Neural cell (in vitro differentiated cells): ENCODE data around the gene AGPAT2.

ENCODE experiments used
- EP300 ChIP-seq: fragments of 450-650 bp; conservative IDR thresholded peaks from 2 replicates; pipeline ENCODE4 v1.6.1; 2014; ENCODE audit warnings: antibody characterized with exemption, mild to moderate bottlenecking, moderate library complexity; ENCODE audit not compliant: poor library complexity, severe bottlenecking
- EZH2 ChIP-seq: fragments of 200-600, 300-800 bp; shearing (Covaris generic), sonication (generic); IDR thresholded peaks from 2 replicates; pipeline ENCODE4 v1.6.1; 2014; ENCODE audit warnings: antibody characterized with exemption, low read length, borderline replicate concordance, mild to moderate bottlenecking; ENCODE audit not compliant: insufficient read depth, poor library complexity, severe bottlenecking
- MXI1 ChIP-seq: fragments of 450-650 bp; conservative IDR thresholded peaks from 2 replicates; pipeline ENCODE4 v1.6.1; 2014; ENCODE audit warnings: antibody characterized with exemption, mild to moderate bottlenecking; ENCODE audit not compliant: poor library complexity, severe bottlenecking
- POLR2AphosphoS5 ChIP-seq: IDR thresholded peaks from 2 replicates; pipeline ENCODE4 v1.6.1; 2012
- TF ChIP-seq, protein P1 (sequence below): fragments of 450-650 bp; IDR thresholded peaks from 2 replicates; pipeline ENCODE4 v1.5.1; 2014; ENCODE audit warnings: antibody characterized with exemption, mild to moderate bottlenecking, moderate library complexity; ENCODE audit not compliant: poor library complexity, severe bottlenecking
- TF ChIP-seq, protein P2 (sequence below): IDR thresholded peaks from 2 replicates; pipeline ENCODE4 v1.6.1; 2012; ENCODE audit warnings: borderline replicate concordance

DNA sequence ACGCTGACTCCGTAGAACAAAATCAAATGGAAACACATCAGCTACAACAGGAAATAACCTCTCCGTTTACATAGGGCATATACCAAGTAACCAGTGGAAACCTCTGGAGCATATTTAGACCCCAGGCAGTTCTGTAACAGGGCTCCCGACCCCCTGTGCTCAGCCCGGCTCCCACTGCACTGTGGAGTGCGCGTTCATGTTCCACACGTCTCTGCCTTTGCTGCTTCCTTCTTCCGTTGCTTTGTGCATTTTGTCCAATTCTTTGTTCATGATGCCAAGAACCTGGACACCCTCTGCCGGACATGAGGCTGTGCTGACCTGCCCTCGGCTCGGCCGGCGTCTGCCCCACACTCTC, 5.9 kb upstream of the AGPAT2 start:
- no peak for TF ChIP-seq POLR2AphosphoS5
- TF ChIP-seq, protein P1, sequence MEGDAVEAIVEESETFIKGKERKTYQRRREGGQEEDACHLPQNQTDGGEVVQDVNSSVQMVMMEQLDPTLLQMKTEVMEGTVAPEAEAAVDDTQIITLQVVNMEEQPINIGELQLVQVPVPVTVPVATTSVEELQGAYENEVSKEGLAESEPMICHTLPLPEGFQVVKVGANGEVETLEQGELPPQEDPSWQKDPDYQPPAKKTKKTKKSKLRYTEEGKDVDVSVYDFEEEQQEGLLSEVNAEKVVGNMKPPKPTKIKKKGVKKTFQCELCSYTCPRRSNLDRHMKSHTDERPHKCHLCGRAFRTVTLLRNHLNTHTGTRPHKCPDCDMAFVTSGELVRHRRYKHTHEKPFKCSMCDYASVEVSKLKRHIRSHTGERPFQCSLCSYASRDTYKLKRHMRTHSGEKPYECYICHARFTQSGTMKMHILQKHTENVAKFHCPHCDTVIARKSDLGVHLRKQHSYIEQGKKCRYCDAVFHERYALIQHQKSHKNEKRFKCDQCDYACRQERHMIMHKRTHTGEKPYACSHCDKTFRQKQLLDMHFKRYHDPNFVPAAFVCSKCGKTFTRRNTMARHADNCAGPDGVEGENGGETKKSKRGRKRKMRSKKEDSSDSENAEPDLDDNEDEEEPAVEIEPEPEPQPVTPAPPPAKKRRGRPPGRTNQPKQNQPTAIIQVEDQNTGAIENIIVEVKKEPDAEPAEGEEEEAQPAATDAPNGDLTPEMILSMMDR, result no peak
- TF ChIP-seq, protein P2, sequence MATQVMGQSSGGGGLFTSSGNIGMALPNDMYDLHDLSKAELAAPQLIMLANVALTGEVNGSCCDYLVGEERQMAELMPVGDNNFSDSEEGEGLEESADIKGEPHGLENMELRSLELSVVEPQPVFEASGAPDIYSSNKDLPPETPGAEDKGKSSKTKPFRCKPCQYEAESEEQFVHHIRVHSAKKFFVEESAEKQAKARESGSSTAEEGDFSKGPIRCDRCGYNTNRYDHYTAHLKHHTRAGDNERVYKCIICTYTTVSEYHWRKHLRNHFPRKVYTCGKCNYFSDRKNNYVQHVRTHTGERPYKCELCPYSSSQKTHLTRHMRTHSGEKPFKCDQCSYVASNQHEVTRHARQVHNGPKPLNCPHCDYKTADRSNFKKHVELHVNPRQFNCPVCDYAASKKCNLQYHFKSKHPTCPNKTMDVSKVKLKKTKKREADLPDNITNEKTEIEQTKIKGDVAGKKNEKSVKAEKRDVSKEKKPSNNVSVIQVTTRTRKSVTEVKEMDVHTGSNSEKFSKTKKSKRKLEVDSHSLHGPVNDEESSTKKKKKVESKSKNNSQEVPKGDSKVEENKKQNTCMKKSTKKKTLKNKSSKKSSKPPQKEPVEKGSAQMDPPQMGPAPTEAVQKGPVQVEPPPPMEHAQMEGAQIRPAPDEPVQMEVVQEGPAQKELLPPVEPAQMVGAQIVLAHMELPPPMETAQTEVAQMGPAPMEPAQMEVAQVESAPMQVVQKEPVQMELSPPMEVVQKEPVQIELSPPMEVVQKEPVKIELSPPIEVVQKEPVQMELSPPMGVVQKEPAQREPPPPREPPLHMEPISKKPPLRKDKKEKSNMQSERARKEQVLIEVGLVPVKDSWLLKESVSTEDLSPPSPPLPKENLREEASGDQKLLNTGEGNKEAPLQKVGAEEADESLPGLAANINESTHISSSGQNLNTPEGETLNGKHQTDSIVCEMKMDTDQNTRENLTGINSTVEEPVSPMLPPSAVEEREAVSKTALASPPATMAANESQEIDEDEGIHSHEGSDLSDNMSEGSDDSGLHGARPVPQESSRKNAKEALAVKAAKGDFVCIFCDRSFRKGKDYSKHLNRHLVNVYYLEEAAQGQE, result no peak
- TF ChIP-seq MXI1, result no peak
- TF ChIP-seq EZH2, result no peak
- no peak for TF ChIP-seq EP300
